Right renal pelvis (tissue), 4 donors: ENCODE data around the gene MTHFD1L. TPM values are rescaled to one million over a fixed set of nuclear protein-coding genes. Genes with fewer than 3 reads are reported as not detected.

Experiments
- DNase-seq, 4 donors: peaks; one replicate each; pipeline ENCODE4 v3.0.0-alpha.2; 2013; ENCODE audit warnings: low read depth in 4 of 4, low spot score in 3 of 4, missing footprints in 1 of 4
- polyA plus RNA-seq, 4 donors: library from polyadenylated mRNA; unstranded; fragments of 120-200 nt; gene quantifications; one replicate each; pipeline ENCODE4 v1.2.1, GENCODE V29; 2013; ENCODE audit not compliant: insufficient read length in 4 of 4

Gene MTHFD1L
- polyA plus RNA-seq, 4 donors: 16.2 to 19.4 (median 18.0) TPM

DNA sequence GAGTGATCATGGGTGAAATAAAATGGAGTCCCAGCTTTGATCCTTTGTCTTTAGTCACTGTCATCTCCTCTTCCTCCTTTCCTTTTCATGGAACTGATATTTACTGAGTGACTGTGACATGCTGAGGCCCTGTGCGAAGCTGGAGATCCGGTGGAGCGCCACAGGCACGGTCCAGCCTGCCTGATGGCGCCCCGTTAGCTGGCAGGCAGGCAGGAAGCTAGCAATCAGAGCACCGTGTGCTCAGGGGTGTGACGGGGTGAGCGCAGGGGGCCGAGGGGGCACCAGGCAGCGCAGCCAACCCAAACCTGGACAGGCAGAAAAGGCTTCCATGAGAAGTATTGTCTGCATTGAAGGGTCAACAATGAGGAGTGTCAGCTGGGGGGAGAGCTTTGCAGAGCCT, 274.0 kb downstream of the MTHFD1L start:
- no peak for DNase-seq

DNA sequence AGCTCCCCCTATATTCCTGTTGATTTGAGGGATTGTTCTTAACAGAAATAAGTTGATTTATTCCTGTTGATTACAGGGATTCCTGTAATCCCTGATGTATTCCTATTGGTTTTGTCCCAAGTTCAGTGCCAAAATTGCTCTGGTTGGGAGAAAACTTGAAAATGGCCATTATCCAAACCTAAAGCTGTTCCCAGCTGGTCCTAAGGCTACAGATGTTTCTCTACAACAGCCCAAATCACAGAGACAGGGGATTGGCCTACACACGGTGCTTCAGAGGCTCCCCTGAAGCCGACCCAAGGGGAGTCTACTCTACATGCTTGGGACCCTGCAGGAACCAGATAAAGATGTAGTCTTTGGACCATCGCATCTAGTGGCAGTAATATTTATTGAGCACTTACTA, 275.3 kb downstream of the MTHFD1L start:
- no peak for DNase-seq

DNA sequence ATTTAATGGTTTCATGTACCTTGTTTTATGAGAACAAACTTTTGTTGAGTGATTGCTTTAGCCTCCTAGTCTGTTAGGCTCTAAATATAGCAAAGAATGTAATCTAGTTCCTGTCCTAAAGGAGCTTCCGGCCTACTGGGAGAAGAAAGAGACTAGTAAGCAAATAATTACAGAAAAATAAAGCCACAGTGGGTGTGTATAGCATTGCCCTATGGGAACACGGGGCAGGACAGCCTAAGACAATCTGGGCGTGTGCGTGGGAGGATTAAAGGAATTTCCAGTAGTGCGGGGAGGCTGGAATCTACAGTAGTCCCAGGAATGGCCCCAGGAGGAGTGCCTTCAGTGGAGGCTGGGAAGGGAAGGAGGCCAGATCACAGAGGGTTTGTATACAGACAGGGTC, 276.2 kb downstream of the MTHFD1L start:
- DNase-seq: no peak

DNA sequence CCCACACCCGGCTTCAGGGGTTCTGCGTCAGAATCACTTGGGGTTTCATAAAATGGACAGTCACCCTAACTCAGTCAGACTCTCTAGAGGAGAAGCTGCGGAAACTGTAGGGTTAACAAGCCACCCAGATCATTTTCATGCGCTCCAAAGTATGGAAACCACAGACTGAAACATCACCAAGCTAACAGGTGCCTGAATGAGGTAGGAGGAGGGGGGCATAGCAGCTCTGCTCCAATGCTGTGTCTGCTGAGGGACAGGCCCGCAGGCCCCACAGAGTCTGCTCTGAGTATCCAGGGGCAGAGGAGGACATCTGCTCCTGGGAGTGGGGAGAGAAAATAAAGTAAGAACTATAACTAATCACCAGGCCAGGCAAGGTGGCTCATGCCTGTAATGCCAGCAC, 277.2 kb downstream of the MTHFD1L start:
- DNase-seq: no peak

DNA sequence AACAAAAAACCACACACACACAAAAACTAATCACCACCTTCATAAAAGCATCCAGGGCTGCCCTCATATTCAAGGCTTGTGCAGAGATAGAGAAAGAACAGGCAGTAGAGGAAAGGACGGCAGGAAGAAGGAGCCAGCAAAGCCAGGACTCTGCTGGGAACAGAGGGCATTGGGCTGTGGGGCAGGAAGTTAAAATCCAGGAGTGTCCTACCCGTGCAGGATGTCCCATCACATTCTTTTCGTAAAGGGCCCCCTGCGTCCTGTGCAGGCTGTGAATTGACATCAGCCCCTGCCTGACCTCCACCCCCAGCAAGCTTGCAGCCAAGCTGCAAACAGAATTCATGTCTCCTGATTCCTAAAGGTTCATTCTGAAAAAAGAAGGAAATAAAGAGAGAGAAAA, 277.8 kb downstream of the MTHFD1L start:
- DNase-seq: no peak

GRCh38 chr6:151143806-151144205, 278.3 kb downstream of the MTHFD1L start:
- no peak for DNase-seq

DNA sequence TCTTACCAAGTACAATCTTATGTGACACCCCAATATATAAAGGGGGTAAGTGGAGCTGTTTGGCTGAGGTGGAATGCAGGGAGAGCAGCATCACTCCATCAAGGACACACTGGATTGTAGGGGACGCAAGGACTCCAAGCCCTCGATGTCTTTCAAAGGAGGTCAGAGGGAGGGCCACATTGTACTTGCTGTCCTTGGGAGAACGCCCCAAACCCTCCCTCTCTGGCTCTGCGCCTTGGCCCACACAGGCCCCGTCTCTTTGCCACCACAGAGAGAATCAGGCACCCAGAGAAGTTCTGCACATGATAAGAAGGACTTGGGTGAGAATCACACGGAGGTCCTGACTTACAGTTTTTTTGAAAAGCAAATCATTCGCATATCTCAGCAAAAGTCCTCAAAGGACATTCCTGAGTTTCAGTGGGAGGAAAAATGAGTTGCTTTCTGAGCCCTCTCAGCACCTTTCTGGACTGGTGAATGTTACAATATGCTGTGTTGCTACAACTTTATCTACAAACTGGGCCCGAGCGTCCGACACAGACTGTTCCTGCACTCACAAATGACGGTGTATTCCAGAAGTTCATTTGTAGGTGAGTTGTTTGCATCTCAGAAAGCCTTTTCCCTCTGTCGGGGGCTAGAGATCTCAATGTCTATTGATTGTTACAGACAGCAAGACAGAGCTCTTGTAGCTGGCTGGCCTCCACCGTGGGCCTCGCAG, 281.8 kb downstream of the MTHFD1L start:
- no peak for DNase-seq

DNA sequence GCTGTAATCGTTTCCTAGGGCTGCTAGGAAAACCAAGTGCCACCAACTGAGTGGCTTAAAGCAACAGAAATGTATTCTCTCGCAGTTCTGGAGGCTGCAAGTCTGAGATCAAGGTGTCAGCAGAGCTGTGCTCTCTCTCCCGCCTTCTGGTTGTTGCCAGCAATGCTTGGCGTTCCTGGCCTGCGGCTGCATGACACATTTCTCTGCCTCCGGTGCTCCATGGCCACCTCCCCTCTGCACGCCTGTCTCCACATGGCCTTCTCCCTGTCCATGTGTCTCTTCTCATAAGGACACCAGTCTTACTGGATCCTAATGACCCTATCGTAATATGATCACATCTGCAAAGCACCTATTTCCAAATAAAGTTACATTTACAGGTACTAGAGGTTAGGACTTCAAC, 282.6 kb downstream of the MTHFD1L start:
- DNase-seq: no peak

DNA sequence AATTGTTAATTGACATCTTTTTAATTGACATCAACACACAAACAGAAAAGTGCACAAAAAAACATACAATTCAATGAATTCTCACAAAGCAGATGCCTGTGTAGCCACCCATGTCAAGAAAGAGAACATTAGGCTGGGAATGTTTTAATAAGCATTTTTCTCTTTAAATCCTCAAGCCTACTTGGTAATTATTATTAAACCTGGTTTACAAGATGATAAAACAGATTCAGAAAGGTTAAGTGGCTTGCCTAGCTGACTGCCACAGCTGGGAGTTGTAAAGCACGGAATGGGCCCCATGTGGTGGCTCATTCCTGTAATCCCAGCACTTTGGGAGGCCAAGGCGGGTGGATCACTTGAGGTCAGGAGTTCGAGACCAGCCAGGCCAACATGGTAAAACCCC, 284.3 kb downstream of the MTHFD1L start:
- DNase-seq: no peak
